H9 (cell line): ENCODE results near the gene TELO2. TPM values are rescaled to one million over a fixed set of nuclear protein-coding genes. Genes with fewer than 3 reads are reported as not detected.

Experiments
- DNase-seq: peaks from one replicate; pipeline ENCODE4 v3.0.0-alpha.2; 2017
- H2AFZ ChIP-seq: one replicate; pipeline ENCODE4 v1.6.1; 2013; ENCODE audit warnings: mild to moderate bottlenecking, low read length, control low read depth, moderate library complexity
- H2AK5ac ChIP-seq: 2 replicates; pipeline ENCODE4 v1.6.1; 2013; ENCODE audit warnings: low read length, control low read depth, mixed read lengths; ENCODE audit not compliant: insufficient read length
- H2BK120ac ChIP-seq: one replicate; pipeline ENCODE4 v1.6.1; 2013; ENCODE audit warnings: low read depth, mild to moderate bottlenecking, low read length, control low read depth, inconsistent platforms; ENCODE audit not compliant: poor library complexity, severe bottlenecking
- H2BK12ac ChIP-seq: 2 replicates; pipeline ENCODE4 v1.6.1; 2013; ENCODE audit warnings: low read length, control low read depth, mixed read lengths, low read depth; ENCODE audit not compliant: insufficient read length
- H2BK15ac ChIP-seq: 2 replicates; pipeline ENCODE4 v1.6.1; 2013; ENCODE audit warnings: low read depth, low read length, control low read depth
- H2BK20ac ChIP-seq: one replicate; pipeline ENCODE4 v1.6.1; 2013; ENCODE audit warnings: low read depth, mild to moderate bottlenecking, low read length, control low read depth, inconsistent platforms; ENCODE audit not compliant: poor library complexity, severe bottlenecking
- H2BK5ac ChIP-seq: 2 replicates; pipeline ENCODE4 v1.6.1; 2013; ENCODE audit warnings: low read length, control low read depth, mixed read lengths; ENCODE audit not compliant: insufficient read length
- H3K14ac ChIP-seq: 2 replicates; pipeline ENCODE4 v1.6.1; 2013; ENCODE audit warnings: low read length, control low read depth; ENCODE audit not compliant: insufficient read depth
- H3K18ac ChIP-seq: 2 replicates; pipeline ENCODE4 v1.6.1; 2013; ENCODE audit warnings: low read depth, mild to moderate bottlenecking, mixed read lengths, low read length, control low read depth; ENCODE audit not compliant: insufficient read length
- H3K23ac ChIP-seq: 2 replicates; pipeline ENCODE4 v1.6.1; 2013; ENCODE audit warnings: low read length, control low read depth, mixed read lengths, low read depth; ENCODE audit not compliant: insufficient read length
- H3K23me2 ChIP-seq: 2 replicates; pipeline ENCODE4 v1.6.1; 2013; ENCODE audit warnings: low read depth, mild to moderate bottlenecking, mixed read lengths, low read length, control low read depth; ENCODE audit not compliant: insufficient read length, poor library complexity, severe bottlenecking
- H3K27ac ChIP-seq: 2 replicates; pipeline ENCODE4 v1.5.1; 2013; ENCODE audit warnings: low read length, control low read depth, mixed read lengths, low read depth; ENCODE audit not compliant: insufficient read length
- H3K27me3 ChIP-seq: 2 replicates; pipeline ENCODE4 v1.6.1; 2013; ENCODE audit warnings: low read length, control low read depth, inconsistent platforms; ENCODE audit not compliant: insufficient read depth
- H3K4ac ChIP-seq: 2 replicates; pipeline ENCODE4 v1.6.1; 2013; ENCODE audit warnings: low read depth, mild to moderate bottlenecking, control low read depth, inconsistent platforms, low read length, moderate library complexity
- H3K4me1 ChIP-seq: 2 replicates; pipeline ENCODE4 v1.6.1; 2013; ENCODE audit warnings: low read length, control low read depth, inconsistent platforms; ENCODE audit not compliant: insufficient read depth
- H3K4me2 ChIP-seq: 2 replicates; pipeline ENCODE4 v1.6.1; 2013; ENCODE audit warnings: low read length, control low read depth, mixed read lengths; ENCODE audit not compliant: insufficient read length, insufficient read depth
- H3K56ac ChIP-seq: 2 replicates; pipeline ENCODE4 v1.6.1; 2013; ENCODE audit warnings: low read depth, mild to moderate bottlenecking, mixed read lengths, low read length, control low read depth; ENCODE audit not compliant: insufficient read length
- H3K79me1 ChIP-seq: 2 replicates; pipeline ENCODE4 v1.6.1; 2013; ENCODE audit warnings: low read depth, mild to moderate bottlenecking, moderate library complexity, low read length, control low read depth, inconsistent platforms; ENCODE audit not compliant: insufficient read depth, poor library complexity, severe bottlenecking
- H3K79me2 ChIP-seq: 2 replicates; pipeline ENCODE4 v1.6.1; 2013; ENCODE audit warnings: low read length, control low read depth, inconsistent platforms; ENCODE audit not compliant: insufficient read depth
- H3K9ac ChIP-seq: 2 replicates; pipeline ENCODE4 v1.6.1; 2013; ENCODE audit warnings: low read length, control low read depth, mixed read lengths; ENCODE audit not compliant: insufficient read length; ENCODE audit errors: extremely low read depth
- H3K9me3 ChIP-seq: one replicate; pipeline ENCODE4 v1.6.1; 2013; ENCODE audit warnings: low read depth, low read length, inconsistent platforms; ENCODE audit not compliant: control insufficient read depth
- H3T11ph ChIP-seq: one replicate; pipeline ENCODE4 v1.6.1; 2013; ENCODE audit warnings: mild to moderate bottlenecking, low read length, control low read depth, inconsistent platforms
- H4K20me1 ChIP-seq: one replicate; pipeline ENCODE4 v1.6.1; 2013; ENCODE audit not compliant: control insufficient read depth, insufficient read length, insufficient read depth
- H4K5ac ChIP-seq: 2 replicates; pipeline ENCODE4 v1.6.1; 2013; ENCODE audit warnings: low read depth, mild to moderate bottlenecking, mixed read lengths, low read length, control low read depth; ENCODE audit not compliant: insufficient read length
- H4K8ac ChIP-seq: replicated peaks from 2 replicates; pipeline ENCODE4 v1.6.1; 2013; ENCODE audit warnings: low read length, control low read depth, mixed read lengths, low read depth; ENCODE audit not compliant: insufficient read length
- H4K91ac ChIP-seq: 2 replicates; pipeline ENCODE4 v1.6.1; 2013; ENCODE audit warnings: low read depth, mild to moderate bottlenecking, moderate library complexity, mixed read lengths, low read length, control low read depth; ENCODE audit not compliant: insufficient read length
- H3K27ac Mint-ChIP-seq, 3 experiments: 2 replicates in 2 of 3; 3 replicates in 1 of 3; pipeline ENCODE4 v1.8.0; 2020 to 2021; ENCODE audit warnings: mixed read lengths in 3 of 3, mild to moderate bottlenecking in 1 of 3, moderate library complexity in 1 of 3
- H3K27me3 Mint-ChIP-seq: 2 replicates; pipeline ENCODE4 v1.8.0; 2021; ENCODE audit warnings: low read depth, mild to moderate bottlenecking, moderate library complexity, mixed read lengths
- H3K36me3 Mint-ChIP-seq, 3 experiments: 2 replicates in 2 of 3; 3 replicates in 1 of 3; pipeline ENCODE4 v1.8.0; 2020 to 2021; ENCODE audit warnings: low read depth in 3 of 3, mixed read lengths in 3 of 3; ENCODE audit not compliant: insufficient read depth in 1 of 3
- H3K4me1 Mint-ChIP-seq, 2 experiments: 2 replicates each; pipeline ENCODE4 v1.8.0; 2020; ENCODE audit warnings: mixed read lengths in 2 of 2
- H3K4me3 Mint-ChIP-seq, 2 experiments: 2 replicates in 1 of 2; 3 replicates in 1 of 2; pipeline ENCODE4 v1.8.0; 2020 to 2021; ENCODE audit warnings: mild to moderate bottlenecking in 2 of 2, mixed read lengths in 2 of 2, moderate library complexity in 1 of 2
- H3K9me3 Mint-ChIP-seq, 2 experiments: 2 replicates in 1 of 2; 3 replicates in 1 of 2; pipeline ENCODE4 v1.8.0; 2020; ENCODE audit warnings: mild to moderate bottlenecking in 2 of 2, mixed read lengths in 2 of 2, moderate library complexity in 1 of 2
- CTCF ChIP-seq: fragments of 200-600 bp; sonication (generic); conservative IDR thresholded peaks from 3 replicates; pipeline ENCODE4 v1.8.0; 2021; ENCODE audit warnings: antibody characterized with exemption, mild to moderate bottlenecking
- WGBS: extraction: QIAGEN DNeasy Blood & Tissue Kit; methylation state at CpG from one replicate; pipeline ENCODE4 v1.1.7; 2013; ENCODE audit warnings: missing lambda C conversion rate, low lambda C conversion rate, mixed read lengths; ENCODE audit not compliant: insufficient read length; ENCODE audit errors: extremely low coverage; 5-methylcytosine and 5-hydroxymethylcytosine counted together
- total RNA-seq: library from RNA; stranded (reverse); gene quantifications from 2 replicates; pipeline ENCODE4 v1.2.1, GENCODE V29; 2021

Gene TELO2
- total RNA-seq, 1 experiment from 2014 or later, result 98.9 TPM

GRCh38 chr16:1501630-1502029 is 8.5 kb downstream of the TELO2 start:
- H2BK20ac ChIP-seq, result no peak overlapping the region
- H2BK120ac ChIP-seq, result no peak overlapping the region
- H3K23ac ChIP-seq, result no peak overlapping the region
- H3K14ac ChIP-seq, result no peak overlapping the region
- no peak overlapping the region for H3K56ac ChIP-seq
- H4K5ac ChIP-seq, result no peak overlapping the region
- H3K4me1 ChIP-seq, result no peaks in the 10 kb centered on the region
- no peak overlapping the region for H2AK5ac ChIP-seq
- H3K27ac ChIP-seq, result no peak overlapping the region
- H3K36me3 Mint-ChIP-seq, result peaks cover 17 to 50% (median 47%) of the 10 kb centered on the region in 3 experiments; a peak in 6 of 7 replicates
- H3K4me2 ChIP-seq, result no peak overlapping the region
- H3K79me1 ChIP-seq, result no peaks in the 10 kb centered on the region
- no peak for DNase-seq
- H3K4me3 Mint-ChIP-seq, result no peak overlapping the region
- no CpG with 5 or more reads among the region's 23 CpGs for WGBS
- H3K79me2 ChIP-seq, result no peaks in the 10 kb centered on the region
- no peaks in the 10 kb centered on the region for H4K20me1 ChIP-seq
- H2BK5ac ChIP-seq, result no peak overlapping the region
- no peak overlapping the region for H3K9ac ChIP-seq
- no peak overlapping the region for H2BK15ac ChIP-seq
- TF ChIP-seq CTCF, result no peak
- H3T11ph ChIP-seq, result no peak overlapping the region
- no peaks in the 10 kb centered on the region for H3K27me3 ChIP-seq
- H3K23me2 ChIP-seq, result no peaks in the 10 kb centered on the region
- no peaks in the 10 kb centered on the region for H3K4me1 Mint-ChIP-seq
- no peak overlapping the region for H4K8ac ChIP-seq
- no peak overlapping the region for H3K27ac Mint-ChIP-seq
- H2AFZ ChIP-seq, result no peak overlapping the region
- no peak overlapping the region for H2BK12ac ChIP-seq
- H3K27me3 Mint-ChIP-seq, result no peaks in the 10 kb centered on the region
- no peak overlapping the region for H4K91ac ChIP-seq
- H3K9me3 ChIP-seq, result no peaks in the 10 kb centered on the region
- no peak overlapping the region for H3K18ac ChIP-seq
- no peak overlapping the region for H3K4ac ChIP-seq
- no peaks in the 10 kb centered on the region for H3K9me3 Mint-ChIP-seq
